ENCODE measurements around the gene PRDM16. TPM values are rescaled to one million over a fixed set of nuclear protein-coding genes. Genes with fewer than 3 reads are reported as not detected.

PRDM16 gene
- polyA plus RNA-seq, 1 donor from 2014 or later = 0.21 TPM

- H3K79me2 ChIP-seq (replicated peaks; ENCODE audit: insufficient read depth, low read length) = peaks cover 21% of the 10 kb centered on the region
- no peaks in the 10 kb centered on the region for H3K36me3 ChIP-seq (ENCODE audit: insufficient read depth, low read length)
- H3K4me3 ChIP-seq (ENCODE audit: low read length) = no peak overlapping the region
- no peaks in the 10 kb centered on the region for H3F3A ChIP-seq (ENCODE audit: insufficient read depth, low read length, poor library complexity, severe bottlenecking)
- H4K20me1 ChIP-seq (ENCODE audit: insufficient read depth) = no peaks in the 10 kb centered on the region
- H3K9me2 ChIP-seq (ENCODE audit: insufficient read depth, low read length) = no peaks in the 10 kb centered on the region
- no peaks in the 10 kb centered on the region for H3K9me3 ChIP-seq (ENCODE audit: low read length)
- TF ChIP-seq POLR2AphosphoS5 (IDR thresholded peaks at IDR 0.05) (no peak), RAD21 (conservative IDR thresholded peaks at IDR 0.05) (no peak), EP300 (conservative IDR thresholded peaks at IDR 0.05; ENCODE audit: poor library complexity, severe bottlenecking) (no peak), MXI1 (conservative IDR thresholded peaks at IDR 0.05; ENCODE audit: poor library complexity, severe bottlenecking) (no peak), EZH2 (IDR thresholded peaks at IDR 0.05; ENCODE audit: borderline replicate concordance, insufficient read depth, low read length, poor library complexity, severe bottlenecking) (no peak), TAF1 (IDR thresholded peaks at IDR 0.05; ENCODE audit: low read depth) (no peak), SMC3 (conservative IDR thresholded peaks at IDR 0.05; ENCODE audit: poor library complexity) (no peak)
- TF ChIP-seq, protein P1, sequence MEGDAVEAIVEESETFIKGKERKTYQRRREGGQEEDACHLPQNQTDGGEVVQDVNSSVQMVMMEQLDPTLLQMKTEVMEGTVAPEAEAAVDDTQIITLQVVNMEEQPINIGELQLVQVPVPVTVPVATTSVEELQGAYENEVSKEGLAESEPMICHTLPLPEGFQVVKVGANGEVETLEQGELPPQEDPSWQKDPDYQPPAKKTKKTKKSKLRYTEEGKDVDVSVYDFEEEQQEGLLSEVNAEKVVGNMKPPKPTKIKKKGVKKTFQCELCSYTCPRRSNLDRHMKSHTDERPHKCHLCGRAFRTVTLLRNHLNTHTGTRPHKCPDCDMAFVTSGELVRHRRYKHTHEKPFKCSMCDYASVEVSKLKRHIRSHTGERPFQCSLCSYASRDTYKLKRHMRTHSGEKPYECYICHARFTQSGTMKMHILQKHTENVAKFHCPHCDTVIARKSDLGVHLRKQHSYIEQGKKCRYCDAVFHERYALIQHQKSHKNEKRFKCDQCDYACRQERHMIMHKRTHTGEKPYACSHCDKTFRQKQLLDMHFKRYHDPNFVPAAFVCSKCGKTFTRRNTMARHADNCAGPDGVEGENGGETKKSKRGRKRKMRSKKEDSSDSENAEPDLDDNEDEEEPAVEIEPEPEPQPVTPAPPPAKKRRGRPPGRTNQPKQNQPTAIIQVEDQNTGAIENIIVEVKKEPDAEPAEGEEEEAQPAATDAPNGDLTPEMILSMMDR (IDR thresholded peaks at IDR 0.05; ENCODE audit: poor library complexity, severe bottlenecking) = no peak
- TF ChIP-seq, protein P2, sequence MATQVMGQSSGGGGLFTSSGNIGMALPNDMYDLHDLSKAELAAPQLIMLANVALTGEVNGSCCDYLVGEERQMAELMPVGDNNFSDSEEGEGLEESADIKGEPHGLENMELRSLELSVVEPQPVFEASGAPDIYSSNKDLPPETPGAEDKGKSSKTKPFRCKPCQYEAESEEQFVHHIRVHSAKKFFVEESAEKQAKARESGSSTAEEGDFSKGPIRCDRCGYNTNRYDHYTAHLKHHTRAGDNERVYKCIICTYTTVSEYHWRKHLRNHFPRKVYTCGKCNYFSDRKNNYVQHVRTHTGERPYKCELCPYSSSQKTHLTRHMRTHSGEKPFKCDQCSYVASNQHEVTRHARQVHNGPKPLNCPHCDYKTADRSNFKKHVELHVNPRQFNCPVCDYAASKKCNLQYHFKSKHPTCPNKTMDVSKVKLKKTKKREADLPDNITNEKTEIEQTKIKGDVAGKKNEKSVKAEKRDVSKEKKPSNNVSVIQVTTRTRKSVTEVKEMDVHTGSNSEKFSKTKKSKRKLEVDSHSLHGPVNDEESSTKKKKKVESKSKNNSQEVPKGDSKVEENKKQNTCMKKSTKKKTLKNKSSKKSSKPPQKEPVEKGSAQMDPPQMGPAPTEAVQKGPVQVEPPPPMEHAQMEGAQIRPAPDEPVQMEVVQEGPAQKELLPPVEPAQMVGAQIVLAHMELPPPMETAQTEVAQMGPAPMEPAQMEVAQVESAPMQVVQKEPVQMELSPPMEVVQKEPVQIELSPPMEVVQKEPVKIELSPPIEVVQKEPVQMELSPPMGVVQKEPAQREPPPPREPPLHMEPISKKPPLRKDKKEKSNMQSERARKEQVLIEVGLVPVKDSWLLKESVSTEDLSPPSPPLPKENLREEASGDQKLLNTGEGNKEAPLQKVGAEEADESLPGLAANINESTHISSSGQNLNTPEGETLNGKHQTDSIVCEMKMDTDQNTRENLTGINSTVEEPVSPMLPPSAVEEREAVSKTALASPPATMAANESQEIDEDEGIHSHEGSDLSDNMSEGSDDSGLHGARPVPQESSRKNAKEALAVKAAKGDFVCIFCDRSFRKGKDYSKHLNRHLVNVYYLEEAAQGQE (IDR thresholded peaks at IDR 0.05; ENCODE audit: borderline replicate concordance) = no peak
- H3K27me3 ChIP-seq (ENCODE audit: insufficient read depth, low read depth, low read length) = no peaks in the 10 kb centered on the region
- no peak overlapping the region for H3K9ac ChIP-seq (ENCODE audit: low read length)
- no peak overlapping the region for H3K4me2 ChIP-seq (ENCODE audit: low read length)
- no peak overlapping the region for H3K27ac ChIP-seq (ENCODE audit: low read length)
- no peak overlapping the region for H2AFZ ChIP-seq (ENCODE audit: low read depth, low read length)
These were observed 188.8 kb downstream of the PRDM16 start for GRCh38 chr1:3257788-3258187.

DNA sequence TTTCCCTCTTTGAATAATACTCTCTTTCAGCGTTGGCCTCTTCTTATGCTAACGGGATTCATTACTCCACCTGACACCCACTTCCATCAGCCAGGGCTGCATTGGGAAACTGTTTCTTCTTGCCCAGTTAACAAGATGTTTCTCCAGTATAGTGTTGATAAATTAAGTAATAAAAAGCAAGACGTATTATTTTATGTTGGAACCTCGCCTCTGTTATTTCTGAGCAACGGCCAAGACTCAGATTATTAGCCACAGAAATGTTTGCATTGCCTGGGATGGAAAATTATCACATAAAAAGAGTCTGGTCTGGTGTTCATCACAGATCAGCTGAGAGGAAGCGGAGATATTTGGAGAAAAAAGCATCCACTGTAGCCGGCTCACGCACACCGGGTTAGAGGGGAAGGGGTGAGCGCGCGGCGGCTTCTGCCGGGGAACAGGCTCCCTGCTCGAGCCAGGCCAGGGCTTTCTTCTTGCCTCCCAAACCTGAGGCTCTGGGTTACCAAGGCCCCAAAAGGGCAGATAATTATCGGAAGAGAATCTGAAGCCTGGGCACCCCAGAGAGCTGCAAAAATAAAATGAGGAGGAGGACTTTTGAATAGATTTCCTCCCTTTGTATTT is 189.5 kb downstream of the PRDM16 start:
- H4K20me1 ChIP-seq (ENCODE audit: insufficient read depth) = no peaks in the 10 kb centered on the region
- no peaks in the 10 kb centered on the region for H3K36me3 ChIP-seq (ENCODE audit: insufficient read depth, low read length)
- H3K4me3 ChIP-seq (ENCODE audit: low read length) = no peak overlapping the region
- H3K9me3 ChIP-seq (ENCODE audit: low read length) = no peaks in the 10 kb centered on the region
- H3K27me3 ChIP-seq (ENCODE audit: insufficient read depth, low read depth, low read length) = no peaks in the 10 kb centered on the region
- no peaks in the 10 kb centered on the region for H3F3A ChIP-seq (ENCODE audit: insufficient read depth, low read length, poor library complexity, severe bottlenecking)
- no peak overlapping the region for H3K9ac ChIP-seq (ENCODE audit: low read length)
- TF ChIP-seq TAF1 (IDR thresholded peaks at IDR 0.05; ENCODE audit: low read depth) (no peak), EP300 (conservative IDR thresholded peaks at IDR 0.05; ENCODE audit: poor library complexity, severe bottlenecking) (no peak), RAD21 (conservative IDR thresholded peaks at IDR 0.05) (no peak), EZH2 (IDR thresholded peaks at IDR 0.05; ENCODE audit: borderline replicate concordance, insufficient read depth, low read length, poor library complexity, severe bottlenecking) (no peak), MXI1 (conservative IDR thresholded peaks at IDR 0.05; ENCODE audit: poor library complexity, severe bottlenecking) (no peak), SMC3 (conservative IDR thresholded peaks at IDR 0.05; ENCODE audit: poor library complexity) (no peak), POLR2AphosphoS5 (IDR thresholded peaks at IDR 0.05) (no peak)
- TF ChIP-seq, protein P1 (IDR thresholded peaks at IDR 0.05; ENCODE audit: poor library complexity, severe bottlenecking) = no peak
- TF ChIP-seq, protein P2 (IDR thresholded peaks at IDR 0.05; ENCODE audit: borderline replicate concordance) = no peak
- no peaks in the 10 kb centered on the region for H3K9me2 ChIP-seq (ENCODE audit: insufficient read depth, low read length)
- H3K27ac ChIP-seq (ENCODE audit: low read length) = no peak overlapping the region
- H2AFZ ChIP-seq (ENCODE audit: low read depth, low read length) = no peak overlapping the region
- H3K79me2 ChIP-seq (replicated peaks; ENCODE audit: insufficient read depth, low read length) = peaks cover 20% of the 10 kb centered on the region
- H3K4me2 ChIP-seq (ENCODE audit: low read length) = no peak overlapping the region

All from neural cell (in vitro differentiated cells).